Measurements from ENCODE around the gene LCAT.
"Not testable (repeated sequence)": the region's sequence is repeated elsewhere in the genome, so short reads cannot be mapped to it uniquely, and the experiment has no call there.

The LCAT gene

DNA sequence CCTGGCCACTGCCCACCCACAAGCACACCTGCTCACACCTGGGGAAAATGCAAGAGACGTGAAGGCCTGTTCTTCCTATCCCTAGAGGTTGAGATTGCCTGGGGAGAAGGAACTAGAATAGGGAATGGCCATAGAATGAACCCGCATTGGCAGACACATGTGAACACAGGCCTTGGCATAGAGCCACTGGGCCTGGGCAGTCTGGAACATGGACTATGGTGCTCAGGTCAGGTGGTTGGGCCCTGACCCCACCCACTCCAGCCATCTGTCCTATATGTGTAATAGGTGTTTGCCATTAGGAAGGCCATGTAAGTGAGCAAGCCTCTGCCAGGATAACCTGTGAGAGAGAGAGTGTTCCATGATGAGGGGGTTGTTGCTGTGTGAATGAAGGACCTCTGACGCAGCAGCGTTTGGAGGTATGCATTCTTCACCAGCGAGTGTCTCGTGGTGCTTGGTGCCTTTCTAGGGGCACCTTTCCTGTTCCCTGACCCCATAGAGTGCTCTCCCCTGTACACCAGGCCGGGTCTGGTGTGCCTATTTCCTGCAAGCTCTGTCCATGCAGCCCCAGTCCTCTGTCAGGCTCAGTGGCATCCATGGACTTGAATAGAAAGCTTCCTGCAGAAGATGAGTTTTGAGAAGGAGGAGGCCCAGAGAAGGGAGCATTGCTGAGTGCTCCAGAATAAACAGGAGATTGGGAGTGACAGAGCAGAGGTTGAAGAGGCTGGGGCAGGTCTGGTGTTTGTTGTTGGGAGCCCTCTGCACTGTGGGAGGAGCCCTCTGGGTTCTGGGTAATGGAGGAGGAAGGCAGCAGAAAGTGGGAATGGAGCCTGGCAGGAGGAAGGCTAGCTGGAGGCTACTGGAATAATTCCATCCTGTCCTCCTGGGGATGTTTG is 27.8 kb downstream of the LCAT start:
- DNase-seq (ENCODE audit: low read depth in 3 of 3, low spot score in 1 of 3) = no peak

- not testable (repeated sequence) for DNase-seq (ENCODE audit: low read depth in 3 of 3, low spot score in 1 of 3)
Measured at GRCh38 chr16:67915496-67915769, 28.5 kb downstream of the LCAT start.

GRCh38 chr16:67914758-67915495 is 29.0 kb downstream of the LCAT start:
- no peak for DNase-seq (ENCODE audit: low read depth in 3 of 3, low spot score in 1 of 3)

DNA sequence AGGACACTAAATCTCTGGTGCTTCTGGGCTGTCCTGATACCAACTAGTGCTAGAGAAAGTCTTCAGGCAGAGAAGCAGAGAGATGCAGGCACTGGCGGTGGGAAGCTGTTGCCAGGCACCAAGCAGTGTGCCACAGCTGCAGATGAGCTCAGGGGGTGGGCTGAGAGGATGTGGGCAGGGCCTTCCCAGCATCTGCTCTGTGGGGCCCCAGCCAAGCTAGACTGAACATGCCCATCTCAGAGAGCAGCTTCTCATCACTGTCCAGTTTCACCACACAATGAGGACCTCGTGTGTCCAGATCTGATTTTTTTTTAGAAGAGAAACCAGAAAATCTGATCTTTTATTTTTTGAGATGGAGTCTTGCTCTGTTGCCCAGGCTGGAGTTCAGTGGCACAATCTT is 33.8 kb downstream of the LCAT start:
- DNase-seq (ENCODE audit: low read depth in 3 of 3, low spot score in 1 of 3) = no peak

DNA sequence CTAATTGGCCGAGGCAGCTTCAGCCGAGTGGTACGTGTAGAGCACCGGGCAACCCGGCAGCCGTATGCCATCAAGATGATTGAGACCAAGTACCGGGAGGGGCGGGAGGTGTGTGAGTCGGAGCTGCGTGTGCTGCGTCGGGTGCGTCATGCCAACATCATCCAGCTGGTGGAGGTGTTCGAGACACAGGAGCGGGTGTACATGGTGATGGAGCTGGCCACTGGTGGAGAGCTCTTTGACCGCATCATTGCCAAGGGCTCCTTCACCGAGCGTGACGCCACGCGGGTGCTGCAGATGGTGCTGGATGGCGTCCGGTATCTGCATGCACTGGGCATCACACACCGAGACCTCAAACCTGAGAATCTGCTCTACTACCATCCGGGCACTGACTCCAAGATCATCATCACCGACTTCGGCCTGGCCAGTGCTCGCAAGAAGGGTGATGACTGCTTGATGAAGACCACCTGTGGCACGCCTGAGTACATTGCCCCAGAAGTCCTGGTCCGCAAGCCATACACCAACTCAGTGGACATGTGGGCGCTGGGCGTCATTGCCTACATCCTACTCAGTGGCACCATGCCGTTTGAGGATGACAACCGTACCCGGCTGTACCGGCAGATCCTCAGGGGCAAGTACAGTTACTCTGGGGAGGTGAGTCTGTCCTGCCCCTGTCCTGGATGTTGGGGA is 34.7 kb downstream of the LCAT start:
- DNase-seq (ENCODE audit: low read depth in 3 of 3, low spot score in 1 of 3) = no peak

DNA sequence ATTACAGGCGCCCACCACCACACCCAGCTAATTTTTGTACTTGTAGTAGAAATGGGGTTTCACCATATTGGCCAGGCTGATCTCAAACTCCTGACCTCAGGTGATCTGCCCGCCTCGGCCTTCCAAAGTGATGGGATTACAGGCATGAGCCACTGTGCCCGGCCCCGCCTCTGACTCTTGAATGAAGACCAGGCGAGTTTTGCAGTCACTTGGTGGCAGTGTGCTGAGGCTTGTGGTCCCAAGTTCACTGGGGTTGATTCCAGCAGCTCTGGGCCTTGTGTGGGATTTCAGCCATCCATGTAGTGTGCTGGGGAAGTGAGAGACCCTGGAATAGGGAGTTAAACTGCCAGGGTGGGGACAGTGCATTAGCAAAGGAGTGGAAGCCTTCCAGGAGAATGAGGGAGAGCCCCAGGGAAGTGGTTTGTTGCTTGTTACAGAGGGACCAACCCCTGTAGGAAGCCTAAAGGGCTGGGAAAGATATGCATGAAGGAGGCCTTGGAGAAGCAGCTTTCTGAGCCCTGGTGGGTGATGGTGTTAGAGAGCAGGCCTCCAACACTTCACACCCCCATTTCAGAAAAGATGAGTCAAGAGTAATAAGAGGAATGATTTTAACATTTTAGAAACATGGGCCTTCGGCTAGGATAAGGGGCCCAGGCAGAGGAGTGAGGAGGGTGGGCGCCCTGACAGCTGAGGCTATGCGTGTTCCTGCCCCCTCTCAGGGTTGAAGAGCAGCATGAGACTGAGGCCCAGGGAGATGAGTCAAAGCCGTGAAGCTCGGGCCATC is 36.3 kb downstream of the LCAT start:
- no peak for DNase-seq (ENCODE audit: low read depth in 3 of 3, low spot score in 1 of 3)

- no peak for DNase-seq (ENCODE audit: low read depth in 3 of 3, low spot score in 1 of 3)
Measured at GRCh38 chr16:67902831-67903230, 41.1 kb downstream of the LCAT start.

DNA sequence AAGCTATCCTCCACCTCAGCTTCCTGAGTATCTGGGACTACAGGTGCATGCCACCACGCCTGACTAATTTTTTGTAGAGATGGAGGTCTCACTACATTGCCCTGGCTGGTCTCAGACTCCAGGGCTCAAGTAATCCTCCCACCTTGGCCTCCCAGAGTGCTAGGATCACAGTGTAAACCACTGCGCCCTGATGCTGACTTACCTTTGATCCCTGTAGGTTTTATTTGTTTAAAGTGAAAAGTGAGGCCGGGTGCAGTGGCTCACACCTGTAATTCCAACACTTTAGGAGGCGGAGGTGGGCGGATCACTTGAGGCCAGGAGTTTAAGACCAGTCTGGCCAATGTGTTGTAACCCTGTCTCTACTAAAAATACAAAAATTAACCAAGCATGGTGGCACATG is 42.2 kb downstream of the LCAT start:
- no peak for DNase-seq (ENCODE audit: low read depth in 3 of 3, low spot score in 1 of 3)

GRCh38 chr16:67897231-67897630 is 46.7 kb downstream of the LCAT start:
- no peak for DNase-seq (ENCODE audit: low read depth in 3 of 3, low spot score in 1 of 3)

- no peak for DNase-seq (ENCODE audit: low read depth in 3 of 3, low spot score in 1 of 3)
Measured at GRCh38 chr16:67893743-67894399, 50.0 kb downstream of the LCAT start.

GRCh38 chr16:67892899-67893742 is 50.8 kb downstream of the LCAT start, which contains the start of gene PSKH1:
Gene PSKH1, plus strand, starts transcription at chr16:67893254. Its CDS starts 15,496 bp downstream, at chr16:67908750.
- peak; percentile 73 to 90 (median 82) for DNase-seq (ENCODE audit: low read depth in 3 of 3, low spot score in 1 of 3)

DNA sequence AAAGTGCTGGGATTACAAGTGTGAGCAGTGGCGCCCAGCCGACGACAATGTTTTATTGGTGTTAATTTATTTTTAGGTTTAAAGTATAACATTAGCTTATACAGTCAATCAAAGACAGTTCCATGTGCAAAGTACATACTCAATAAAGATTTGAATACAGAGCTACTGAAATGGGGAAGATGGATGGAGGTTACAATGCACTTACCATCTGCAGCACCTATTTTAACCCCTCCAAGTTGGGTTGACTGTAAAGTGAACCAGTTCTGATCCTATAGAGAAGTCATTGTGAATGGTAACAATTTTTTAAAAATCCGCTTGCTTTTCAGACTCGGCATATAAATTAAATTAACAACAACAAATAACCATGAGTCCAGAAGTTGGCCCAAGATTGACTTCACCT is 51.5 kb downstream of the LCAT start:
- no peak for DNase-seq (ENCODE audit: low read depth in 3 of 3, low spot score in 1 of 3)
